Measurements from ENCODE around the gene TSPOAP1.

The TSPOAP1 gene

GRCh38 chr17:58338841-58339754, 10.5 kb upstream of the TSPOAP1 start:
- DNase-seq, result peak; percentile 98

- DNase-seq, result no peak
Measured at GRCh38 chr17:58338454-58338840, 9.9 kb upstream of the TSPOAP1 start.

DNA sequence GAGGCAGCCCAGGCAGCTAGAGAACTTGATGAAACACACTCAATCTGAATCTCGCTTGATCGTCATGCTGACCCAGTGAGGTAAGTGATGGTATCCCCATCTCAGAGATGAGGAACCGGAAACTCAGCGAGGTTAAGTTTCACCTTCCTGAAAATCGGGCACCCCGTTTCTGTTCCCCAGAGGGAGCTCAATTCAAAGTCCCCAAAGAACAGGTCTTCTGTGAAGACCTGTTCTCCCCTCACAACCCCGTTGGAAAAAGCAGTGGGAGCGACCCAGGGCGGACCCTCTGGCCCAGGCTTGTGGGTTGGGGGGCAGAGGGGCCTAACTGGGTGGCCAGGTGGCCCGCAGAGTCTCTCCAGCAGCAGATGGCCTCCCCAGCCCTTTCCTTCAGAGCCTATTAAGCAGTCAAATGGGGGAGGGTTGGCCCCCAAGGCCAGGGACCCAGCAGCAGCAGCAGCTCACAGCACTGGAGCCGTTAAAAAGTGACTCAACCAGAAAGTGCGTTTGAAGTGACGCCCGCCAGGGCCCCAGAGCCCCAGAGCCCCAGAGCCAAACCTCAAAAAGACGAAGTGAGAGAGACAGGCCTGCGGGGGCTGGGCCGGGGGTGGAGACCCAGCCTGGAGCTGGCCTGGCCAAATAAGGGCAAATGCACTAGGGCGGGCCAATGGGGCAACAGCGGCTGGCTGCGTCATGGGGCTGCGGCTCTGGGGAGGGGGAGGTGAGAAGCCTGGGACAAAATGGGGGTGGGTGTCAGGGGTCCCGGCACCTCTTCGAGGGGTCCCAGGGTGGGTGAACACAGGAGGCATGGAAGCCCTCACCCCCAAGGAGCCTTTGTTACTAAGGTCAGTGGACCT, 9.2 kb upstream of the TSPOAP1 start:
- DNase-seq, result peak; percentile 99

- peak; percentile 73 for DNase-seq
Measured at GRCh38 chr17:58337210-58337599, 8.6 kb upstream of the TSPOAP1 start.

DNA sequence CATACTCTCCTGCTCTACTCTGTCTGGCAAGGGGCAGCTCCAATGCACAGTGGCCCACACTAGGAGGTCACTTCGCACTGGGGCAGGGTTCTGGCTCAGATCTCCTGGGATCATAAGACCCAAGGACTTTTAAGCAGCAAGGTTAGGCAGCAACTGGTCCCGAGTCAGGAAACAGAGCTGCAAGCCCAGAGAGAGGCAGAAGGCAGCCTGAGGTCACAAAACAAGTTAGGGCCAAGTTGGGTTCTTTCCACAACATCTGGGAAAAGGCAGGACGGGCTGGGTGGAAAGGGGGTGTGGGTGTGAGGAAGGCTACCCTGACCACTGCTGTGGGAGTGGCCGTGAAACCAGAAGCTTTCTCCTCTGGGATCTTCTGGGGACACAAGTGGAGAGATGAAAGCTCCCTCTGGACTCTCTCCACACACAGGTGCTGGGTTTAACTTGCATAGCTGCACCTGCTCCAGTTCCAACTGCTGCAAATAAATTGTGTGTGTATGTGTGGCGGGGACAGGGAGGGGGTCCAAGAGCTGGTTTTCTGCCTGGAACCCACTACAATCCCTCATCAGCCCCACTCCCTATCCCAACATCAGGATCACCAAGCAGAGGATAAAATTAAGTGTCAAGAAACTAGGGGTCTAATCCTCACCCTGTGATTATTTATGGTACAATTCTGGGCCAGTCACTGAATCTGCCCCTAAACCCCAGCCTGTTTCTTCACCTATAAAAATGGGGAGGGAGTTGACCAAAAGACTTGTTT, 8.0 kb upstream of the TSPOAP1 start:
- peak; percentile 73 for DNase-seq

GRCh38 chr17:58335779-58336455, 7.3 kb upstream of the TSPOAP1 start:
- peak; percentile 92 for DNase-seq

GRCh38 chr17:58335061-58335731, 6.6 kb upstream of the TSPOAP1 start:
- peak; percentile 57 for DNase-seq

GRCh38 chr17:58334661-58335060, 6.1 kb upstream of the TSPOAP1 start:
- DNase-seq, result peak; percentile 58

DNA sequence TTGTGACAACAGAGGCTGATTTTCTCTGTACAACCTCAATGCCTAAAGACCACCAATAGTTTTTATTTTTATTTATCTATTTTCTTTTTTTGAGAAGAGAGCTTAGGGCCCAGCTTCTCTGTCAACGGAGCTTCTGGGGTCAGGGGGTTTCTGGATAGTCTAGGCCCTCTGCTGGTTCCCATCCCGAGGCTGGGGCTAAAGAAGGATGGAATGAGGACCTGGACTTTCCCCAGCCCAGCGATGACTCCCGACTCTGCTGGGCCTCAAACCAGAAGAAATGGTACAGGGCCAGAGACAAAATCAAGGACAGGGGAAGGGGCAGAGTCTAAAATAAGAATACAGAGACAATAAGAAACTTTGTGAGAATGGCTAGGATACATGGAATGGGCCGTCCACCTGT, 5.7 kb upstream of the TSPOAP1 start:
- no peak for DNase-seq

DNA sequence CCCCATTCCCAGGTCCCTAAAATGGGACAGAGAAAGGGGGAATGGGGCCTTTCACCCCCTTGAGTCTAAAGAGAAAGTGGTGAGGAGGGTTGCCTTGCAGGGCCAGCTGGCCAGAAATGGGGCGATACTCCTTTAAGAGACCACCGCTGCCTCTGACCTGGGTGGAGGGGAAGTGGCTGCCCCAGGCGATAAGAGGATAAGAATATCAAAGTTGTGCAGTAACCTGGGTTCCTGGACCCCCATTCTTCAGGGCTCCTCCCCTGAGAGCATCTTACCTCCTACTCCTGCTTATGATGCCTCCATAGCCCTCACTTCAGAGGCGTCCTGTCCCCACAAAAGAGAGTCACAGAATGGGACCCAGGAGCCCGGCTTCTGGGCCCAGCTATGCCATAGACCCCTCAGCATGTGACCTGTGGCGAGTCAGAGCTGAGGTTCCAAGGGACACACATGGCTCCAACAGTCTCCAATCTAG, 5.2 kb upstream of the TSPOAP1 start:
- DNase-seq, result no peak

DNA sequence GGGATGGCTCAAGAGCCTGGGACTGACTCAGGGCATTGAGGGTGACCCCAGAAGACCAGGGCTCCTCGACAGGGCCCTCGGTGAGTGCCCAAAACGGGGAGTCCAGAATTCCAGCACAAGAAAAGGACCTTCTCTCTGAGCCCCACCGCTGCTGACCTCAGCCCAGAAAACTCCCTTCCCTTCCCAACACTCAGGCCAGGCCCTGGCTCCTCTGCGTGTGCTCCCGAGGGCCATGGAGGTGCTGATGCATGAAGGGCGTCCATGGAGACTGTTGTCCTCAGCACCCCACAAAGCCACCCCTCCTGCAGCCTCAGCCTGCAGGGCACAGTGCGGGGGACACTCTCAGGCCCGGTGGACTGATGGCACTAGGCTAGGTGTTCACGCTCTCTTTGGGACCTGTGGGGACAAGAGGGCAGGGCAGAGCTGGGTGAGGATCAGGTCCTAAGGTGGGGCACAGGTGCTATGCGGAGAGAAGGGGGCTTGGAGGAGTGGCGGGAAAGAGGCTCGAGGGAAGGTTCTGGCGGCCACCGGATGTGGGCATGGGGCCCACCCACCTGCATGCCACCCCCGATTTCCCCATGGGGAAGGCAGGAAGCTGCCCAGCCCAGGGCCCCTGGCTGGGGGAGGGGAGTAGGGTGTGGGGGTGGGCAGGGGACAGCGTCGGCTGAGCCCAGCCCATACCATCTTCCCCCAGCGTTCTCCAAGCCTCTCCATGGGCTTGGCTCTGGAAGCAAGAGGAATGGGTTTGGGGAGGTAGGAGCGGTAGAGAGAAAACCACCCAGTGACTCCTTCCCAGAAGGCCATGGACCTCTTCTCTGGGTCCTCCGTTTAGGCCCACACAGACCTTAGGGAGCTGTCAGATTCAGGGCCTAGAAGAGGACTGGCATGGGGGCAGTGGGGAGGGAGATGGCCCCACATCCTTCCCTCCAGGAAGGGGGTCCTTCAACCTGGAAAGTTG, 4.5 kb upstream of the TSPOAP1 start:
- DNase-seq, result no peak

GRCh38 chr17:58331815-58332777, 3.5 kb upstream of the TSPOAP1 start:
- no peak for DNase-seq

DNA sequence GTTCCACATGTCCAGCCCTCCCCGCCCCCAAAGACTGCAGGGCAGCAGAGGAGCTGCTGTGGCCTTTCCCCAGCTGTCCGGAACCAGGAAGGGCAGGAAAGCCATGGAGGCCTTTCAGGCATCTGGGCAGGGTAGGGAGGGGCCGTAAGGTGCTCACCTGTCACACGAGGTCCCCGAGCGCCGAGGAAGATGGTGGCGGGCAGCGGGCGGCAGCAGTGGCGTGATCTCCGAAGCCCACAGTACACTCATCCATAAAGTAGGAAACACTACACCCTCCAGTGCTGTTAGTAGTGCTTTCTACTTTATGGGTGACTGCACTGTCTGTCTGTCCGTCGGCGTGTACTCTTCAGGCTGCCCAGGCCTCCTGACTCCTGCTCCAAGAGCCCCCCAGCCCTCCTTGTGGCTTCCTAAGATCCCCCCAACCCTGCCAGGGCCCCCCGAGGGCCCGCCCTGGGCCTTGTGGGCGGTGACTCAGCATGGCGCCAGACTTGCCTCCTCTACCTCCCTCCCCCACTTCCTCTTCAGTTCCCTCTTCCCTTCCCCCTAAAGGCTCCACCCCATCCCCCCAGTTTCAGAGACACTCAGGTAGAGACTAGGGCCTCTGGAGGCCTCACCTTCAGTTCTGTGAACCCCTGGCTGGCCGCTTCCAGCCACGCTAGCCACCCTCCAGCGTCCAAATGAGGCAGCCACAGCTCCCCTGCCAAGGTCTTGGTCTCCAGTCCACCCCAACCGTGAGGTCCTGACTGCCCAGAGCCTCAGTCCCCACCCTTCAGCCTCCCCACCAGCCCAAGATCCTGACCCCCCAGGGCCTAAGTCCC, 2.6 kb upstream of the TSPOAP1 start:
- DNase-seq, result no peak

DNA sequence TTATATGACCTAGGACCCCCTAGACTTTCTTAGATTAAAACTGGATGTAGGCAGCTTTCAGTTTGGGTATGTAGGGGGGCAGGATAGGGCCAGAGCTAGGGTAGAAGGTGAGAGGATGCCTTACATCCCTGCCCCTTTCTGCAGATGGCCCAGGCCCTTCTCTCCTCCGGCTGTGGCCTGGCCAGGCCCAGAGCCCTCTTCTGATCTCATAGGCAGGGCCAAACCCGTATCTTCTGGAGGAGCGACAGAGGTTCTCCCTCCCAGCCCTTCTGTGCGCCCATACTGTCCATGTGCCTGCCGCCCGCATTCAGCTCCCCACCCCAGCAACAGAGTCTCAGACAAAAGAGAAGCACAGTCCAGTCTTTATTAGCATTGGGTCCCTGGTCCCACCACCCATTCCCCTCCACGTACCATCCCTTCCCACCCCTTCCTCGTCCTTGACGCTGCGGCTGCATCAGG, 2.0 kb upstream of the TSPOAP1 start:
- no peak for DNase-seq

DNA sequence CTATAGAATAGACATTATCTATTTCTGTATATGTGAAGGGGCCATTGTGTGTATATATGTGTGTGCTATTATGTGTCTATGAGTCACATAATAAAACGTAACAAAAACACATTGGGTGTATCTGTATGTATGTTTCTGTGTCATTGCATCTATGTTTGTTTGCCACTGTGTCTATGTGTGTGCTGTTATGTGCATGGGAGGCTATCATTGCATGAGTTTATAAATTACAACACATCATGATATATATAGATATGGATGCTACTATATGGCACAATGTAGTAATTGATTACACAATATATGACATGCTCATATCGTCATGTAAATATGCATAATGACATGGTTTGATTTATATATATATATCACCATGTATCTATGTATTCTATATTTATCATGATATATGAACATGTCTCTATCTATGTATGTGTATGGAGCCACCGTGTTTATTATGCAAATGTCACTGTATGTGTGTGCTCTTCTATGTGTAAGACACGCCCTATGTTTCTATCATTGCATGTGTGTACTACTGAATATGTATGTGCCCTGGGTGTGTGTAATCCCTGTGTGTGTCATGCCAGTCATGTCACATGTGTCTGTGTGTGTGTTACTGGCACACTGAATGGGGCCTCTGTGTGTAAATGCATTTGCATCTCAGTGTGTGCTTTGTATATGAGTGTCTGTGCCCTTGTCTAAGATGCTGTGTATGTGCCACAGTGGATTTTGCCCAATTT, 1.4 kb upstream of the TSPOAP1 start:
- DNase-seq, result no peak

GRCh38 chr17:58329035-58329809, 627 bp upstream of the TSPOAP1 start:
- no peak for DNase-seq
